ENCODE data around the gene VTI1A.

GRCh38 chr10:112732277-112732921, 285.4 kb downstream of the VTI1A start:
- no peak for TF ChIP-seq POLR2A (IDR thresholded peaks at IDR 0.05)
- TF ChIP-seq, protein P1, sequence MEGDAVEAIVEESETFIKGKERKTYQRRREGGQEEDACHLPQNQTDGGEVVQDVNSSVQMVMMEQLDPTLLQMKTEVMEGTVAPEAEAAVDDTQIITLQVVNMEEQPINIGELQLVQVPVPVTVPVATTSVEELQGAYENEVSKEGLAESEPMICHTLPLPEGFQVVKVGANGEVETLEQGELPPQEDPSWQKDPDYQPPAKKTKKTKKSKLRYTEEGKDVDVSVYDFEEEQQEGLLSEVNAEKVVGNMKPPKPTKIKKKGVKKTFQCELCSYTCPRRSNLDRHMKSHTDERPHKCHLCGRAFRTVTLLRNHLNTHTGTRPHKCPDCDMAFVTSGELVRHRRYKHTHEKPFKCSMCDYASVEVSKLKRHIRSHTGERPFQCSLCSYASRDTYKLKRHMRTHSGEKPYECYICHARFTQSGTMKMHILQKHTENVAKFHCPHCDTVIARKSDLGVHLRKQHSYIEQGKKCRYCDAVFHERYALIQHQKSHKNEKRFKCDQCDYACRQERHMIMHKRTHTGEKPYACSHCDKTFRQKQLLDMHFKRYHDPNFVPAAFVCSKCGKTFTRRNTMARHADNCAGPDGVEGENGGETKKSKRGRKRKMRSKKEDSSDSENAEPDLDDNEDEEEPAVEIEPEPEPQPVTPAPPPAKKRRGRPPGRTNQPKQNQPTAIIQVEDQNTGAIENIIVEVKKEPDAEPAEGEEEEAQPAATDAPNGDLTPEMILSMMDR (IDR thresholded peaks at IDR 0.05): no peak

Data from adrenal gland (tissue), 5 donors.